ENCODE data around the gene TRAPPC11.

DNA sequence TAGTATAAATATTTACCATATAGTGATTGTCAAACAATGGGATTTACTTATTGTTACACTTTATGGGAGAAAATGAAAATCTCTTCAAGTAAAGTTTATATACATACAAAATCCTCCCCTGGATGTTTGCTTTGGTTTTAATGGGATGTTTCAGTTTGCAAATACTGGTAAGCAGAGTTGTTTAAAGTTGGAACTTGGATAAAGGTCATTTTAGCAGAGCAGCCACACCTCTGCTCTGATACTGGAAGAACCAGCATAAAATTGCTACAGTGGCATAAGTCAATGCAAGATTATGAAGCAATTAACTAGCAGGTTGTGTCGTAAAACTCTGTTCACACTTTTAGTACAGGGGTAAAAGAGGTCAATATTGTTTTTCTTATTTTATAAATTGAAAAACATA, 101.2 kb downstream of the TRAPPC11 start:
- TF ChIP-seq CEBPB (IDR thresholded peaks at IDR 0.05; ENCODE audit: low read depth, low read length) (no peak), MXI1 (IDR thresholded peaks at IDR 0.05; ENCODE audit: borderline replicate concordance, low read depth, low read length) (no peak), RFX5 (IDR thresholded peaks at IDR 0.05; ENCODE audit: low read depth, low read length) (no peak), RCOR1 (IDR thresholded peaks at IDR 0.05; ENCODE audit: insufficient replicate concordance, low read length) (no peak), POLR2A (IDR thresholded peaks at IDR 0.05; ENCODE audit: low read depth, low read length) (no peak)
- TF ChIP-seq, protein P1, sequence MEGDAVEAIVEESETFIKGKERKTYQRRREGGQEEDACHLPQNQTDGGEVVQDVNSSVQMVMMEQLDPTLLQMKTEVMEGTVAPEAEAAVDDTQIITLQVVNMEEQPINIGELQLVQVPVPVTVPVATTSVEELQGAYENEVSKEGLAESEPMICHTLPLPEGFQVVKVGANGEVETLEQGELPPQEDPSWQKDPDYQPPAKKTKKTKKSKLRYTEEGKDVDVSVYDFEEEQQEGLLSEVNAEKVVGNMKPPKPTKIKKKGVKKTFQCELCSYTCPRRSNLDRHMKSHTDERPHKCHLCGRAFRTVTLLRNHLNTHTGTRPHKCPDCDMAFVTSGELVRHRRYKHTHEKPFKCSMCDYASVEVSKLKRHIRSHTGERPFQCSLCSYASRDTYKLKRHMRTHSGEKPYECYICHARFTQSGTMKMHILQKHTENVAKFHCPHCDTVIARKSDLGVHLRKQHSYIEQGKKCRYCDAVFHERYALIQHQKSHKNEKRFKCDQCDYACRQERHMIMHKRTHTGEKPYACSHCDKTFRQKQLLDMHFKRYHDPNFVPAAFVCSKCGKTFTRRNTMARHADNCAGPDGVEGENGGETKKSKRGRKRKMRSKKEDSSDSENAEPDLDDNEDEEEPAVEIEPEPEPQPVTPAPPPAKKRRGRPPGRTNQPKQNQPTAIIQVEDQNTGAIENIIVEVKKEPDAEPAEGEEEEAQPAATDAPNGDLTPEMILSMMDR (conservative IDR thresholded peaks at IDR 0.05; ENCODE audit: low read depth, low read length), result no peak
- TF ChIP-seq, protein P2, sequence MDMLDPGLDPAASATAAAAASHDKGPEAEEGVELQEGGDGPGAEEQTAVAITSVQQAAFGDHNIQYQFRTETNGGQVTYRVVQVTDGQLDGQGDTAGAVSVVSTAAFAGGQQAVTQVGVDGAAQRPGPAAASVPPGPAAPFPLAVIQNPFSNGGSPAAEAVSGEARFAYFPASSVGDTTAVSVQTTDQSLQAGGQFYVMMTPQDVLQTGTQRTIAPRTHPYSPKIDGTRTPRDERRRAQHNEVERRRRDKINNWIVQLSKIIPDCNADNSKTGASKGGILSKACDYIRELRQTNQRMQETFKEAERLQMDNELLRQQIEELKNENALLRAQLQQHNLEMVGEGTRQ (IDR thresholded peaks at IDR 0.05; ENCODE audit: low read depth, low read length), result no peak
